H1 (cell line): ENCODE results near the gene PAIP1. TPM values are rescaled to one million over a fixed set of nuclear protein-coding genes. Genes with fewer than 3 reads are reported as not detected.

ENCODE experiments used
- CTCF ChIA-PET: fragments of 300-600 bp; sonication (Branson Sonifier 250); formaldehyde crosslinking; loops from one replicate; lab custom pipeline; 2021; ENCODE audit not compliant: partially characterized antibody; lab: Charles Lee
- POLR2A ChIA-PET: fragments of 300-600 bp; sonication (Branson Sonifier 250); formaldehyde crosslinking; loops from one replicate; lab custom pipeline; 2021; ENCODE audit warnings: inconsistent platforms; ENCODE audit not compliant: partially characterized antibody; lab: Charles Lee
- DNase-seq, 2 experiments: peaks; one replicate each; pipeline versions ENCODE4 v3.0.0 to v3.0.0-alpha.2; 2010 to 2022; ENCODE audit warnings: low spot score in 2 of 2, low read depth in 1 of 2, mixed read lengths in 1 of 2
- FAIRE-seq: peaks from 2 replicates; lab custom pipeline; 2011; peaks lifted over from hg19 to GRCh38; lab: Jason Lieb, UNC
- H2AFZ ChIP-seq: 2 replicates; pipeline ENCODE4 v1.8.1; 2012; ENCODE audit warnings: low read length, inconsistent platforms
- H2AK5ac ChIP-seq: 2 replicates; pipeline ENCODE4 v1.6.1; 2013; ENCODE audit warnings: low read depth, low read length
- H2BK120ac ChIP-seq: replicated peaks from 2 replicates; pipeline ENCODE3; 2013; ENCODE audit warnings: low read depth, low read length, inconsistent platforms
- H2BK12ac ChIP-seq: 2 replicates; pipeline ENCODE4 v1.6.1; 2013; ENCODE audit warnings: low read depth, low read length
- H2BK15ac ChIP-seq: 2 replicates; pipeline ENCODE4 v1.6.1; 2013; ENCODE audit warnings: low read length
- H2BK20ac ChIP-seq: 2 replicates; pipeline ENCODE4 v1.6.1; 2013; ENCODE audit warnings: low read length
- H2BK5ac ChIP-seq: 2 replicates; pipeline ENCODE4 v1.6.1; 2013; ENCODE audit warnings: low read depth, low read length
- H3K14ac ChIP-seq: 2 replicates; pipeline ENCODE4 v1.6.1; 2013; ENCODE audit warnings: inconsistent platforms; ENCODE audit not compliant: insufficient read length
- H3K18ac ChIP-seq: 2 replicates; pipeline ENCODE4 v1.6.1; 2013; ENCODE audit warnings: low read length; ENCODE audit errors: extremely low read depth
- H3K23ac ChIP-seq: 2 replicates; pipeline ENCODE4 v1.6.1; 2013; ENCODE audit warnings: inconsistent platforms; ENCODE audit not compliant: insufficient read length
- H3K23me2 ChIP-seq: 2 replicates; pipeline ENCODE4 v1.6.1; 2013; ENCODE audit warnings: low read depth, low read length
- H3K27ac ChIP-seq: 2 replicates; pipeline ENCODE4 v1.6.1; 2011; ENCODE audit warnings: low read depth, low read length, inconsistent platforms
- H3K27me3 ChIP-seq, 4 experiments: replicated peaks in 1 of 4; 1 replicate in 1 of 4; 2 replicates in 3 of 4; pipeline versions ENCODE4 v1.6.1 to v1.8.1; 2011 to 2013; ENCODE audit warnings: low read length in 3 of 4, mild to moderate bottlenecking in 3 of 4, inconsistent platforms in 2 of 4, mixed read lengths in 2 of 4, moderate library complexity in 1 of 4; ENCODE audit not compliant: control insufficient read depth in 3 of 4, insufficient read depth in 3 of 4; ENCODE audit errors: extremely low read depth in 1 of 4
- H3K36me3 ChIP-seq, 4 experiments: 2 replicates each; pipeline versions ENCODE4 v1.6.1 to v1.8.1; 2011 to 2013; ENCODE audit warnings: mild to moderate bottlenecking in 4 of 4, low read length in 3 of 4, moderate library complexity in 2 of 4, control low read depth in 1 of 4, inconsistent platforms in 1 of 4; ENCODE audit not compliant: insufficient read depth in 4 of 4, control insufficient read depth in 2 of 4
- H3K4ac ChIP-seq: replicated peaks from 2 replicates; pipeline ENCODE3; 2013; ENCODE audit warnings: low read length, low read depth, mixed read lengths, inconsistent platforms; ENCODE audit not compliant: insufficient read length
- H3K4me1 ChIP-seq, 4 experiments: replicated peaks in 1 of 4; 1 replicate in 1 of 4; 2 replicates in 3 of 4; pipeline versions ENCODE4 v1.6.1 to v1.8.1; 2011 to 2013; ENCODE audit warnings: low read length in 3 of 4, inconsistent platforms in 2 of 4, mixed read lengths in 1 of 4; ENCODE audit not compliant: insufficient read depth in 4 of 4, control insufficient read depth in 3 of 4
- H3K4me2 ChIP-seq, 2 experiments: 2 replicates each; pipeline versions ENCODE4 v1.6.1 to v1.8.1; 2011 to 2013; ENCODE audit warnings: low read depth in 2 of 2, low read length in 2 of 2, control low read depth in 1 of 2, inconsistent platforms in 1 of 2, mild to moderate bottlenecking in 1 of 2; ENCODE audit not compliant: insufficient read depth in 1 of 2
- H3K4me3 ChIP-seq, 4 experiments: fragments of 200-600, 300-600 bp in 1 of 4; sonication (generic), shearing (Covaris generic), sonication (Bioruptor Twin) in 1 of 4; 2 replicates each; pipeline versions ENCODE4 v1.5.1 to v1.8.1; 2011 to 2016; ENCODE audit warnings: low read length in 4 of 4, low read depth in 3 of 4, control low read depth in 2 of 4, inconsistent platforms in 2 of 4, mild to moderate bottlenecking in 2 of 4, mixed read lengths in 1 of 4, moderate library complexity in 1 of 4; ENCODE audit not compliant: insufficient read depth in 2 of 4; ENCODE audit errors: extremely low read depth in 1 of 4
- H3K56ac ChIP-seq: replicated peaks from 2 replicates; pipeline ENCODE3; 2013; ENCODE audit warnings: low read depth, mild to moderate bottlenecking, mixed read lengths, low read length, inconsistent platforms; ENCODE audit not compliant: insufficient read length
- H3K79me1 ChIP-seq: 2 replicates; pipeline ENCODE4 v1.6.1; 2013; ENCODE audit warnings: low read depth, low read length, control low read depth
- H3K79me2 ChIP-seq, 2 experiments: 2 replicates each; pipeline versions ENCODE4 v1.6.1 to v1.8.1; 2012 to 2013; ENCODE audit warnings: low read length in 2 of 2, mild to moderate bottlenecking in 2 of 2, inconsistent platforms in 1 of 2; ENCODE audit not compliant: insufficient read depth in 2 of 2, control insufficient read depth in 1 of 2
- H3K9ac ChIP-seq, 4 experiments: replicated peaks in 1 of 4; 1 replicate in 1 of 4; 2 replicates in 3 of 4; pipeline versions ENCODE4 v1.6.1 to v1.8.1; 2011 to 2013; ENCODE audit warnings: low read depth in 3 of 4, low read length in 3 of 4, control low read depth in 2 of 4, mild to moderate bottlenecking in 2 of 4, moderate library complexity in 2 of 4, inconsistent platforms in 1 of 4; ENCODE audit errors: extremely low read depth in 1 of 4
- H3K9me3 ChIP-seq, 2 experiments: 2 replicates each; pipeline versions ENCODE4 v1.6.1 to v1.8.1; 2012 to 2013; ENCODE audit warnings: mild to moderate bottlenecking in 2 of 2, moderate library complexity in 2 of 2, control low read depth in 1 of 2, inconsistent platforms in 1 of 2, low read depth in 1 of 2, low read length in 1 of 2, mixed read lengths in 1 of 2; ENCODE audit not compliant: insufficient read depth in 2 of 2
- H4K20me1 ChIP-seq, 2 experiments: replicated peaks in 1 of 2; 2 replicates each; pipeline versions ENCODE3 to v1.8.1; 2011 to 2013; ENCODE audit warnings: inconsistent platforms in 2 of 2, low read length in 2 of 2, mild to moderate bottlenecking in 1 of 2; ENCODE audit not compliant: insufficient read depth in 2 of 2, control insufficient read depth in 1 of 2
- H4K5ac ChIP-seq: 2 replicates; pipeline ENCODE4 v1.6.1; 2013; ENCODE audit warnings: low read length, low read depth, mixed read lengths, inconsistent platforms; ENCODE audit not compliant: insufficient read length
- H4K8ac ChIP-seq: 2 replicates; pipeline ENCODE4 v1.8.0; 2013; ENCODE audit warnings: mild to moderate bottlenecking, moderate library complexity, low read length, inconsistent platforms; ENCODE audit not compliant: insufficient read depth; ENCODE audit errors: extremely low read depth
- H4K91ac ChIP-seq: replicated peaks from 2 replicates; pipeline ENCODE3; 2013; ENCODE audit warnings: low read length, mixed read lengths, inconsistent platforms; ENCODE audit not compliant: insufficient read length
- ASH2L ChIP-seq: fragments of 200-600, 300-600 bp; sonication (generic); IDR thresholded peaks from one replicate; pipeline ENCODE4 v1.7.1; 2017; ENCODE audit warnings: low read length
- CHD1 ChIP-seq: IDR thresholded peaks from 2 replicates; pipeline ENCODE4 v1.6.1; 2012; ENCODE audit warnings: low read depth, low read length, improper control_type of control experiment
- RBBP5 ChIP-seq: IDR thresholded peaks from 2 replicates; pipeline ENCODE4 v1.7.1; 2012; ENCODE audit warnings: low read depth, mild to moderate bottlenecking, inconsistent platforms, low read length, moderate library complexity, borderline replicate concordance
- RXRA ChIP-seq: IDR thresholded peaks from 2 replicates; pipeline ENCODE4 v1.6.1; 2011; ENCODE audit warnings: low read depth, mild to moderate bottlenecking, low read length, moderate library complexity; ENCODE audit not compliant: insufficient read depth
- SIN3A ChIP-seq, 2 experiments: IDR thresholded peaks in 1 of 2; conservative IDR thresholded peaks in 1 of 2; 2 replicates each; pipeline ENCODE4 v1.6.1; 2011 to 2012; ENCODE audit warnings: low read length in 2 of 2, improper control_type of control experiment in 1 of 2, low read depth in 1 of 2, mild to moderate bottlenecking in 1 of 2
- SP2 ChIP-seq: IDR thresholded peaks from 2 replicates; pipeline ENCODE4 v1.6.1; 2012; ENCODE audit warnings: mild to moderate bottlenecking, low read length, inconsistent platforms
- TAF1 ChIP-seq: IDR thresholded peaks from 2 replicates; pipeline ENCODE4 v1.6.1; 2011; ENCODE audit warnings: mild to moderate bottlenecking, low read depth, low read length
- WGBS, 2 experiments: shearing (Covaris generic) in 1 of 2; methylation state at CpG; one replicate each; pipeline versions ENCODE4 v1.1.6 to v1.1.7; 2013 to 2015; ENCODE audit warnings: low lambda C conversion rate in 2 of 2, mixed read lengths in 2 of 2, inconsistent platforms in 1 of 2, low coverage in 1 of 2, missing lambda C conversion rate in 1 of 2; ENCODE audit not compliant: insufficient replicate concordance in 2 of 2, insufficient coverage in 1 of 2, insufficient read length in 1 of 2; ENCODE audit errors: extremely low coverage in 1 of 2, missing lambda C conversion rate in 1 of 2; 5-methylcytosine and 5-hydroxymethylcytosine counted together
- polyA plus RNA-seq, 7 experiments: library from polyadenylated mRNA; depleted of rRNA in 3 of 7; stranded (reverse) in 5 of 7; unstranded in 2 of 7; fragments of >200 nt in 5 of 7; fragments of 200-250 nt in 2 of 7; gene quantifications; 1 replicate in 5 of 7; 2 replicates in 1 of 7; 4 replicates in 1 of 7; pipeline versions ENCODE4 v1.2.1 to v1.2.3, GENCODE V29; 2011 to 2013; ENCODE audit warnings: missing spikeins in 2 of 7, mixed read lengths in 2 of 7
- total RNA-seq: library from RNA; stranded (reverse); fragmentation: NEBNext Ultra II Directional; extraction: Animal tissue kit (Norgen Biotek cat#: 25700); gene quantifications from 2 replicates; pipeline ENCODE4 v1.2.1, GENCODE V29; 2021
- TF ChIP-seq, protein P1 (sequence below), 3 experiments: IDR thresholded peaks; 1 replicate in 2 of 3; 2 replicates in 1 of 3; pipeline versions ENCODE4 v1.5.1 to v1.6.1; 2011; ENCODE audit warnings: low read length in 3 of 3, mild to moderate bottlenecking in 3 of 3, inconsistent platforms in 2 of 3, low read depth in 1 of 3, moderate library complexity in 1 of 3; ENCODE audit not compliant: insufficient read depth in 1 of 3; ENCODE audit errors: control extremely low read depth in 1 of 3

Gene PAIP1
- total and polyA plus RNA-seq, 2 of the 8 experiments (the other 6 are each of a cell fraction or from before 2014, with no cell fraction given), result 62.9 to 89.5 TPM

DNA sequence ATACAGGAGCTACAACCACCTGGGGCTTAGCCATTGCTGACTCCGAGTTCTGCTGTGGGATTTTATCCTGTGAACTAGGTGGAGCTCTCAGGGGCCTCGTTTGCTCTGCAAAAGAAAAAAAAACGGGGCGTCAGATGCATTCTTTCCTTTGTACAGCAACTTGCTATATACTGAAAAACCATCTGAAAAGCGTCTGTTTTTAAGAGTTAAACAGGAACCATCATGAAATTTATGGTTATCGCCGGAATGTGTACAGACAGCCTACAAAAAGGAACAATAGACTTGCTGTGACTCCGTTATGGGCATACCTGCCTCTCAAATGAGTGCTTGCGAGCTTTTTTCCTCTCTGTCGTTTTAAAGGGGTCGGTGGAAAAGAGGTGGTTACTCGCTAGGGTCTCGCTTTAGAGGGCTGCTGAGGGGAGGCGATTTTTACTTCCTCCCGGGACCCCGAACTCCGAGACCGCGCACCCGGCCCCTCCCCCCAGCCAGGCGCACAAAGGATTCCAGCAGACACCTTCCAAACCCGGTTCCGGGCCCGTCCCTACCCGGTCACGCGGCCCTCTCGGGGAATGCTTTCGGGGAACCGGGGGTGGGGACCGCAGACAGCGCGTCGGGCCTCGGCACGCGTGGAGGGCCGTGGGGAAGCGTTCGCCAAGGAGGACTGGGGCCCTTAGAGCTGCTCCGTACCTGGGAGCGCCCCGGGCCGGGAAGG lies 826 bp downstream of the PAIP1 start:
- H4K91ac ChIP-seq, result peak overlapping the region; percentile 72
- H3K9ac ChIP-seq, result peak overlapping the region; percentile 88 to 98 (median 94)
- H3K4me3 ChIP-seq, result peak overlapping the region; percentile 77 to 99 (median 94)
- H3K56ac ChIP-seq, result peak overlapping the region; percentile 83
- peak overlapping the region; percentile 36 for H3K4ac ChIP-seq
- peaks cover 2 to 41% (median 17%) of the 10 kb centered on the region in 4 experiments; a peak in 7 of 8 replicates for H3K36me3 ChIP-seq
- peaks cover 4 to 51% of the 10 kb centered on the region in 2 experiments; a peak in 3 of 4 replicates for H3K79me2 ChIP-seq
- peak overlapping the region; percentile 82; the same call in 1 of the 2 replicates for H2BK5ac ChIP-seq
- no peaks in the 10 kb centered on the region for H3K9me3 ChIP-seq
- H3K27me3 ChIP-seq, result no peaks in the 10 kb centered on the region
- H3K4me1 ChIP-seq, result peaks cover 0 to 4% (median 2%) of the 10 kb centered on the region in 4 experiments; a peak in 3 of 7 replicates
- peak overlapping the region; percentile 57 to 81 for H3K4me2 ChIP-seq
- peak overlapping the region; percentile 98 for H3K27ac ChIP-seq
- H2BK20ac ChIP-seq, result no peak overlapping the region
- no peaks in the 10 kb centered on the region; the same call in 1 of the 2 replicates for H3K23me2 ChIP-seq
- H3K14ac ChIP-seq, result no peak overlapping the region
- ChIA-PET POLR2A (interaction anchor here (0.6 to 4.8 kb wide), 11 partner anchors 9 to 72 kb away, joined by 3 to 26 read pairs (median 4); partner anchors contain the start of genes C5orf34, NNT and TMEM267), CTCF (interaction anchor here (0.5 to 2.1 kb wide), 5 partner anchors 9 to 75 kb away, joined by 3 to 6 read pairs (median 4); no protein-coding TSS in a partner anchor)
- H2BK12ac ChIP-seq, result peak overlapping the region; percentile 45; the same call in 1 of the 2 replicates
- WGBS, 2 experiments, result 1% methylated on average over 40 of the region's 44 CpGs; no CpG with 5 or more reads in 1 of the 2 experiments
- H4K20me1 ChIP-seq, result peaks cover 0 to 4% of the 10 kb centered on the region in 2 experiments
- DNase-seq, result peak in 1 of 2 experiments; percentile 82
- peak overlapping the region; percentile 100; the same call in 1 of the 2 replicates for H4K8ac ChIP-seq
- no peaks in the 10 kb centered on the region for H3K79me1 ChIP-seq
- H2AK5ac ChIP-seq, result no peak overlapping the region
- H2BK15ac ChIP-seq, result no peak overlapping the region
- H2BK120ac ChIP-seq, result no peak overlapping the region
- peak overlapping the region; percentile 68; the same call in 1 of the 2 replicates for H2AFZ ChIP-seq
- FAIRE-seq, result no peak
- no peak overlapping the region for H3K23ac ChIP-seq
- peak overlapping the region; percentile 90; the same call in 1 of the 2 replicates for H3K18ac ChIP-seq
- H4K5ac ChIP-seq, result peak overlapping the region; percentile 85
- TF ChIP-seq SIN3A (conservative IDR thresholded peaks at IDR 0.05 in 1 of 2, IDR thresholded peaks at IDR 0.05 in 1 of 2; ENCODE audit: low read depth in 1 of 2, low read length in 2 of 2) (peak in 1 of 2 experiments; percentile 52; a peak in 1 of 4 replicates), TAF1 (peak; percentile 62), RBBP5 (no peak), SP2 (no peak), ASH2L (peak; percentile 63), CHD1 (no peak; the same call in 1 of the 2 replicates), RXRA (no peak)
- TF ChIP-seq, protein P1, sequence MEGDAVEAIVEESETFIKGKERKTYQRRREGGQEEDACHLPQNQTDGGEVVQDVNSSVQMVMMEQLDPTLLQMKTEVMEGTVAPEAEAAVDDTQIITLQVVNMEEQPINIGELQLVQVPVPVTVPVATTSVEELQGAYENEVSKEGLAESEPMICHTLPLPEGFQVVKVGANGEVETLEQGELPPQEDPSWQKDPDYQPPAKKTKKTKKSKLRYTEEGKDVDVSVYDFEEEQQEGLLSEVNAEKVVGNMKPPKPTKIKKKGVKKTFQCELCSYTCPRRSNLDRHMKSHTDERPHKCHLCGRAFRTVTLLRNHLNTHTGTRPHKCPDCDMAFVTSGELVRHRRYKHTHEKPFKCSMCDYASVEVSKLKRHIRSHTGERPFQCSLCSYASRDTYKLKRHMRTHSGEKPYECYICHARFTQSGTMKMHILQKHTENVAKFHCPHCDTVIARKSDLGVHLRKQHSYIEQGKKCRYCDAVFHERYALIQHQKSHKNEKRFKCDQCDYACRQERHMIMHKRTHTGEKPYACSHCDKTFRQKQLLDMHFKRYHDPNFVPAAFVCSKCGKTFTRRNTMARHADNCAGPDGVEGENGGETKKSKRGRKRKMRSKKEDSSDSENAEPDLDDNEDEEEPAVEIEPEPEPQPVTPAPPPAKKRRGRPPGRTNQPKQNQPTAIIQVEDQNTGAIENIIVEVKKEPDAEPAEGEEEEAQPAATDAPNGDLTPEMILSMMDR (IDR thresholded peaks at IDR 0.05; ENCODE audit: control extremely low read depth in 1 of 3, insufficient read depth in 1 of 3, low read depth in 1 of 3, low read length in 3 of 3), result no peak
